CD4-positive, alpha-beta T cell treated with Interleukin-17A for 4 hours (primary cell): ENCODE measurements around the gene HOXA4.
A peak's percentile ranks its signal among the peaks of the same experiment; 100 is the strongest.

Source experiments
- DNase-seq: peaks from one replicate; pipeline ENCODE4 v3.0.0-alpha.2; 2020; ENCODE audit warnings: mixed read lengths

The HOXA4 gene

GRCh38 chr7:27169658-27170425 lies 39.3 kb upstream of the HOXA4 start:
- DNase-seq = no peak

GRCh38 chr7:27168265-27168947 lies 37.8 kb upstream of the HOXA4 start:
- peak; percentile 53 for DNase-seq

GRCh38 chr7:27167916-27168264 lies 37.3 kb upstream of the HOXA4 start:
- DNase-seq = no peak

GRCh38 chr7:27166531-27167505 lies 36.3 kb upstream of the HOXA4 start:
- DNase-seq = no peak

GRCh38 chr7:27165996-27166530 lies 35.5 kb upstream of the HOXA4 start:
- DNase-seq = no peak

- no peak for DNase-seq
These were observed 34.8 kb upstream of the HOXA4 start, which contains the start of gene HOXA9 for GRCh38 chr7:27165089-27165995. HOXA9 (minus strand) TSS chr7:27165537; CDS start chr7:27165457, 80 bp downstream.

- DNase-seq = no peak
These were observed 34.0 kb upstream of the HOXA4 start for GRCh38 chr7:27164367-27165088.

- no peak for DNase-seq
These were observed 33.4 kb upstream of the HOXA4 start for GRCh38 chr7:27164045-27164366.

- DNase-seq = no peak
These were observed 32.9 kb upstream of the HOXA4 start for GRCh38 chr7:27163288-27164044.

GRCh38 chr7:27162561-27163287 lies 32.2 kb upstream of the HOXA4 start:
- no peak for DNase-seq

GRCh38 chr7:27161721-27162560 lies 31.4 kb upstream of the HOXA4 start:
- peak; percentile 1 for DNase-seq

- no peak for DNase-seq
These were observed 30.7 kb upstream of the HOXA4 start for GRCh38 chr7:27161214-27161720.

GRCh38 chr7:27160546-27161213 lies 30.1 kb upstream of the HOXA4 start:
- DNase-seq = peak; percentile 91

- peak; percentile 49 for DNase-seq
These were observed 29.6 kb upstream of the HOXA4 start for GRCh38 chr7:27160145-27160545.

GRCh38 chr7:27159266-27160144 lies 28.9 kb upstream of the HOXA4 start:
- no peak for DNase-seq

- DNase-seq = no peak
These were observed 28.1 kb upstream of the HOXA4 start for GRCh38 chr7:27158436-27159265.
